H9 (cell line): Measurements from ENCODE around the gene P4HA1. TPM values are rescaled to one million over a fixed set of nuclear protein-coding genes. Genes with fewer than 3 reads are reported as not detected.

ENCODE experiments used
- DNase-seq: peaks from one replicate; pipeline ENCODE4 v3.0.0-alpha.2; 2017
- H2AFZ ChIP-seq: one replicate; pipeline ENCODE4 v1.6.1; 2013; ENCODE audit warnings: mild to moderate bottlenecking, low read length, control low read depth, moderate library complexity
- H2AK5ac ChIP-seq: 2 replicates; pipeline ENCODE4 v1.6.1; 2013; ENCODE audit warnings: low read length, control low read depth, mixed read lengths; ENCODE audit not compliant: insufficient read length
- H2BK120ac ChIP-seq: one replicate; pipeline ENCODE4 v1.6.1; 2013; ENCODE audit warnings: low read depth, mild to moderate bottlenecking, low read length, control low read depth, inconsistent platforms; ENCODE audit not compliant: poor library complexity, severe bottlenecking
- H2BK12ac ChIP-seq: 2 replicates; pipeline ENCODE4 v1.6.1; 2013; ENCODE audit warnings: low read length, control low read depth, mixed read lengths, low read depth; ENCODE audit not compliant: insufficient read length
- H2BK15ac ChIP-seq: 2 replicates; pipeline ENCODE4 v1.6.1; 2013; ENCODE audit warnings: low read depth, low read length, control low read depth
- H2BK20ac ChIP-seq: one replicate; pipeline ENCODE4 v1.6.1; 2013; ENCODE audit warnings: low read depth, mild to moderate bottlenecking, low read length, control low read depth, inconsistent platforms; ENCODE audit not compliant: poor library complexity, severe bottlenecking
- H2BK5ac ChIP-seq: 2 replicates; pipeline ENCODE4 v1.6.1; 2013; ENCODE audit warnings: low read length, control low read depth, mixed read lengths; ENCODE audit not compliant: insufficient read length
- H3K14ac ChIP-seq: 2 replicates; pipeline ENCODE4 v1.6.1; 2013; ENCODE audit warnings: low read length, control low read depth; ENCODE audit not compliant: insufficient read depth
- H3K18ac ChIP-seq: 2 replicates; pipeline ENCODE4 v1.6.1; 2013; ENCODE audit warnings: low read depth, mild to moderate bottlenecking, mixed read lengths, low read length, control low read depth; ENCODE audit not compliant: insufficient read length
- H3K23ac ChIP-seq: 2 replicates; pipeline ENCODE4 v1.6.1; 2013; ENCODE audit warnings: low read length, control low read depth, mixed read lengths, low read depth; ENCODE audit not compliant: insufficient read length
- H3K23me2 ChIP-seq: 2 replicates; pipeline ENCODE4 v1.6.1; 2013; ENCODE audit warnings: low read depth, mild to moderate bottlenecking, mixed read lengths, low read length, control low read depth; ENCODE audit not compliant: insufficient read length, poor library complexity, severe bottlenecking
- H3K27ac ChIP-seq: 2 replicates; pipeline ENCODE4 v1.5.1; 2013; ENCODE audit warnings: low read length, control low read depth, mixed read lengths, low read depth; ENCODE audit not compliant: insufficient read length
- H3K27me3 ChIP-seq: 2 replicates; pipeline ENCODE4 v1.6.1; 2013; ENCODE audit warnings: low read length, control low read depth, inconsistent platforms; ENCODE audit not compliant: insufficient read depth
- H3K4ac ChIP-seq: 2 replicates; pipeline ENCODE4 v1.6.1; 2013; ENCODE audit warnings: low read depth, mild to moderate bottlenecking, control low read depth, inconsistent platforms, low read length, moderate library complexity
- H3K4me1 ChIP-seq: 2 replicates; pipeline ENCODE4 v1.6.1; 2013; ENCODE audit warnings: low read length, control low read depth, inconsistent platforms; ENCODE audit not compliant: insufficient read depth
- H3K4me2 ChIP-seq: 2 replicates; pipeline ENCODE4 v1.6.1; 2013; ENCODE audit warnings: low read length, control low read depth, mixed read lengths; ENCODE audit not compliant: insufficient read length, insufficient read depth
- H3K56ac ChIP-seq: 2 replicates; pipeline ENCODE4 v1.6.1; 2013; ENCODE audit warnings: low read depth, mild to moderate bottlenecking, mixed read lengths, low read length, control low read depth; ENCODE audit not compliant: insufficient read length
- H3K79me1 ChIP-seq: 2 replicates; pipeline ENCODE4 v1.6.1; 2013; ENCODE audit warnings: low read depth, mild to moderate bottlenecking, moderate library complexity, low read length, control low read depth, inconsistent platforms; ENCODE audit not compliant: insufficient read depth, poor library complexity, severe bottlenecking
- H3K79me2 ChIP-seq: 2 replicates; pipeline ENCODE4 v1.6.1; 2013; ENCODE audit warnings: low read length, control low read depth, inconsistent platforms; ENCODE audit not compliant: insufficient read depth
- H3K9ac ChIP-seq: 2 replicates; pipeline ENCODE4 v1.6.1; 2013; ENCODE audit warnings: low read length, control low read depth, mixed read lengths; ENCODE audit not compliant: insufficient read length; ENCODE audit errors: extremely low read depth
- H3K9me3 ChIP-seq: one replicate; pipeline ENCODE4 v1.6.1; 2013; ENCODE audit warnings: low read depth, low read length, inconsistent platforms; ENCODE audit not compliant: control insufficient read depth
- H3T11ph ChIP-seq: one replicate; pipeline ENCODE4 v1.6.1; 2013; ENCODE audit warnings: mild to moderate bottlenecking, low read length, control low read depth, inconsistent platforms
- H4K20me1 ChIP-seq: one replicate; pipeline ENCODE4 v1.6.1; 2013; ENCODE audit not compliant: control insufficient read depth, insufficient read length, insufficient read depth
- H4K5ac ChIP-seq: 2 replicates; pipeline ENCODE4 v1.6.1; 2013; ENCODE audit warnings: low read depth, mild to moderate bottlenecking, mixed read lengths, low read length, control low read depth; ENCODE audit not compliant: insufficient read length
- H4K8ac ChIP-seq: replicated peaks from 2 replicates; pipeline ENCODE4 v1.6.1; 2013; ENCODE audit warnings: low read length, control low read depth, mixed read lengths, low read depth; ENCODE audit not compliant: insufficient read length
- H4K91ac ChIP-seq: 2 replicates; pipeline ENCODE4 v1.6.1; 2013; ENCODE audit warnings: low read depth, mild to moderate bottlenecking, moderate library complexity, mixed read lengths, low read length, control low read depth; ENCODE audit not compliant: insufficient read length
- H3K27ac Mint-ChIP-seq, 3 experiments: 2 replicates in 2 of 3; 3 replicates in 1 of 3; pipeline ENCODE4 v1.8.0; 2020 to 2021; ENCODE audit warnings: mixed read lengths in 3 of 3, mild to moderate bottlenecking in 1 of 3, moderate library complexity in 1 of 3
- H3K27me3 Mint-ChIP-seq: 2 replicates; pipeline ENCODE4 v1.8.0; 2021; ENCODE audit warnings: low read depth, mild to moderate bottlenecking, moderate library complexity, mixed read lengths
- H3K36me3 Mint-ChIP-seq, 3 experiments: 2 replicates in 2 of 3; 3 replicates in 1 of 3; pipeline ENCODE4 v1.8.0; 2020 to 2021; ENCODE audit warnings: low read depth in 3 of 3, mixed read lengths in 3 of 3; ENCODE audit not compliant: insufficient read depth in 1 of 3
- H3K4me1 Mint-ChIP-seq, 2 experiments: 2 replicates each; pipeline ENCODE4 v1.8.0; 2020; ENCODE audit warnings: mixed read lengths in 2 of 2
- H3K4me3 Mint-ChIP-seq, 2 experiments: 2 replicates in 1 of 2; 3 replicates in 1 of 2; pipeline ENCODE4 v1.8.0; 2020 to 2021; ENCODE audit warnings: mild to moderate bottlenecking in 2 of 2, mixed read lengths in 2 of 2, moderate library complexity in 1 of 2
- H3K9me3 Mint-ChIP-seq, 2 experiments: 2 replicates in 1 of 2; 3 replicates in 1 of 2; pipeline ENCODE4 v1.8.0; 2020; ENCODE audit warnings: mild to moderate bottlenecking in 2 of 2, mixed read lengths in 2 of 2, moderate library complexity in 1 of 2
- WGBS: extraction: QIAGEN DNeasy Blood & Tissue Kit; methylation state at CpG from one replicate; pipeline ENCODE4 v1.1.7; 2013; ENCODE audit warnings: missing lambda C conversion rate, low lambda C conversion rate, mixed read lengths; ENCODE audit not compliant: insufficient read length; ENCODE audit errors: extremely low coverage; 5-methylcytosine and 5-hydroxymethylcytosine counted together
- total RNA-seq: library from RNA; stranded (reverse); gene quantifications from 2 replicates; pipeline ENCODE4 v1.2.1, GENCODE V29; 2021
- TF ChIP-seq, protein P1 (sequence below): fragments of 200-600 bp; sonication (generic); conservative IDR thresholded peaks from 3 replicates; pipeline ENCODE4 v1.8.0; 2021; ENCODE audit warnings: antibody characterized with exemption, mild to moderate bottlenecking

The P4HA1 gene
- total RNA-seq, 1 experiment from 2014 or later = 48.6 TPM

DNA sequence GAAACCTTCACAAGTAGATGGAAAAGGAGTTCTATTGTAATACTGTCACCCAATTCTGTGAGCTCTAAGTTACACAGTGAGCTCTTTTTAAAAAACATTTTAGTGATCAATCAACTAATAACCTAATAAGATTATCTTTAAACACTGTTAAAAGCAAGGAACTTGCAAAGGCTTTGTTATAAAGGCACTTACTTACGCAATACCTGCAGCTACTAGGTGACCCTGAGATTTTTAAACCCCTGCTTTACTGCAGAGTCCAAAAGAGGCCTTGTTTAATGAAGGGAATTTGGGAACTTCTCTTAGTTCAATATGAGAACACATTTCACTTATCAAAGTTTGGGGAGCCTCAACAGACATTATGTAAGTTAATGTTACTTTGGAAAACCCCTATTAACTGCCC lies 53.3 kb downstream of the P4HA1 start:
- no peaks in the 10 kb centered on the region for H3K79me2 ChIP-seq
- H3T11ph ChIP-seq = no peak overlapping the region
- H3K27ac ChIP-seq = no peak overlapping the region
- no peaks in the 10 kb centered on the region for H3K9me3 Mint-ChIP-seq
- no peak overlapping the region for H3K4me3 Mint-ChIP-seq
- peaks cover 29 to 31% of the 10 kb centered on the region in 2 experiments for H3K4me1 Mint-ChIP-seq
- no CpG with 5 or more reads among the region's 1 CpG for WGBS
- H3K14ac ChIP-seq = no peak overlapping the region
- no peaks in the 10 kb centered on the region for H3K23me2 ChIP-seq
- H3K79me1 ChIP-seq = no peaks in the 10 kb centered on the region
- no peaks in the 10 kb centered on the region for H3K27me3 Mint-ChIP-seq
- no peaks in the 10 kb centered on the region for H3K27me3 ChIP-seq
- no peak overlapping the region for H3K9ac ChIP-seq
- no peak overlapping the region for H2BK12ac ChIP-seq
- TF ChIP-seq, protein P1, sequence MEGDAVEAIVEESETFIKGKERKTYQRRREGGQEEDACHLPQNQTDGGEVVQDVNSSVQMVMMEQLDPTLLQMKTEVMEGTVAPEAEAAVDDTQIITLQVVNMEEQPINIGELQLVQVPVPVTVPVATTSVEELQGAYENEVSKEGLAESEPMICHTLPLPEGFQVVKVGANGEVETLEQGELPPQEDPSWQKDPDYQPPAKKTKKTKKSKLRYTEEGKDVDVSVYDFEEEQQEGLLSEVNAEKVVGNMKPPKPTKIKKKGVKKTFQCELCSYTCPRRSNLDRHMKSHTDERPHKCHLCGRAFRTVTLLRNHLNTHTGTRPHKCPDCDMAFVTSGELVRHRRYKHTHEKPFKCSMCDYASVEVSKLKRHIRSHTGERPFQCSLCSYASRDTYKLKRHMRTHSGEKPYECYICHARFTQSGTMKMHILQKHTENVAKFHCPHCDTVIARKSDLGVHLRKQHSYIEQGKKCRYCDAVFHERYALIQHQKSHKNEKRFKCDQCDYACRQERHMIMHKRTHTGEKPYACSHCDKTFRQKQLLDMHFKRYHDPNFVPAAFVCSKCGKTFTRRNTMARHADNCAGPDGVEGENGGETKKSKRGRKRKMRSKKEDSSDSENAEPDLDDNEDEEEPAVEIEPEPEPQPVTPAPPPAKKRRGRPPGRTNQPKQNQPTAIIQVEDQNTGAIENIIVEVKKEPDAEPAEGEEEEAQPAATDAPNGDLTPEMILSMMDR = no peak
- H3K23ac ChIP-seq = no peak overlapping the region
- H4K91ac ChIP-seq = no peak overlapping the region
- H3K9me3 ChIP-seq = no peaks in the 10 kb centered on the region
- no peak overlapping the region for H2BK20ac ChIP-seq
- H3K4ac ChIP-seq = no peak overlapping the region
- H2AFZ ChIP-seq = no peak overlapping the region
- H2BK15ac ChIP-seq = no peak overlapping the region
- H3K56ac ChIP-seq = no peak overlapping the region
- H4K8ac ChIP-seq = no peak overlapping the region
- no peaks in the 10 kb centered on the region for H4K20me1 ChIP-seq
- no peak overlapping the region for H3K18ac ChIP-seq
- peaks cover 3 to 19% (median 8%) of the 10 kb centered on the region in 3 experiments; a peak in 6 of 7 replicates for H3K36me3 Mint-ChIP-seq
- no peak overlapping the region for H2AK5ac ChIP-seq
- H2BK120ac ChIP-seq = no peak overlapping the region
- peaks cover 4% of the 10 kb centered on the region for H3K4me1 ChIP-seq
- H4K5ac ChIP-seq = no peak overlapping the region
- peak overlapping the region in 2 of 3 experiments; percentile 88 to 93; a peak in 4 of 7 replicates for H3K27ac Mint-ChIP-seq
- no peak for DNase-seq
- H3K4me2 ChIP-seq = no peak overlapping the region
- H2BK5ac ChIP-seq = no peak overlapping the region
